PC-9 (cell line): ENCODE data around the gene XPO6. TPM values are rescaled to one million over a fixed set of nuclear protein-coding genes. Genes with fewer than 3 reads are reported as not detected.

ENCODE experiments used
- BruUV-seq: library from RNA; stranded (reverse); fragments of 400-500 nt; replicated peaks from 2 replicates; lab custom pipeline; 2021; lab: Mats Ljungman, UMichigan
- CTCF ChIA-PET: fragments of 300-600 bp; sonication (Branson Sonifier 250); formaldehyde crosslinking; loops from one replicate; lab custom pipeline; 2022; ENCODE audit warnings: antibody characterized with exemption; lab: Charles Lee
- POLR2A ChIA-PET: fragments of 300-600 bp; sonication (Branson Sonifier 250); formaldehyde crosslinking; loops from one replicate; lab custom pipeline; 2022; ENCODE audit warnings: antibody characterized with exemption; ENCODE audit not compliant: unreplicated experiment; lab: Charles Lee
- DNase-seq, 2 experiments: peaks; one replicate each; pipeline versions ENCODE4 v3.0.0 to v3.0.0-alpha.2; 2015 to 2022; ENCODE audit warnings: mixed read lengths in 1 of 2
- H2AFZ ChIP-seq: fragments of 200-600 bp; sonication (generic); 2 replicates; pipeline ENCODE4 v1.8.1; 2017; ENCODE audit warnings: antibody characterized with exemption
- H3F3A ChIP-seq: fragments of 200-600 bp; sonication (generic); 2 replicates; pipeline ENCODE4 v1.8.1; 2017; ENCODE audit warnings: antibody characterized with exemption, mild to moderate bottlenecking, low read depth; ENCODE audit not compliant: insufficient read depth
- H3K27ac ChIP-seq: fragments of 200-600 bp; sonication (generic); 2 replicates; pipeline ENCODE4 v1.6.1; 2016; ENCODE audit warnings: mixed run types
- H3K27me3 ChIP-seq: fragments of 200-600 bp; sonication (generic); 2 replicates; pipeline ENCODE4 v1.6.1; 2016; ENCODE audit warnings: low read depth, mixed run types; ENCODE audit not compliant: insufficient read depth
- H3K36me3 ChIP-seq: fragments of 200-600 bp; sonication (generic); 2 replicates; pipeline ENCODE4 v1.6.1; 2016; ENCODE audit warnings: low read depth, mixed run types
- H3K4me1 ChIP-seq: fragments of 200-600 bp; sonication (generic); replicated peaks from 2 replicates; pipeline ENCODE4 v1.6.1; 2016; ENCODE audit warnings: mixed run types; ENCODE audit not compliant: insufficient read depth
- H3K4me2 ChIP-seq: fragments of 200-600 bp; sonication (generic); 2 replicates; pipeline ENCODE4 v1.6.1; 2017; ENCODE audit warnings: mixed run types
- H3K4me3 ChIP-seq: fragments of 200-600 bp; sonication (generic); 2 replicates; pipeline ENCODE4 v1.6.1; 2016; ENCODE audit warnings: mixed run types
- H3K79me2 ChIP-seq: fragments of 200-600 bp; sonication (generic); 2 replicates; pipeline ENCODE4 v1.6.1; 2017; ENCODE audit warnings: low read depth, mixed run types
- H3K9me2 ChIP-seq: fragments of 200-600 bp; sonication (generic); 2 replicates; pipeline ENCODE4 v1.8.1; 2017; ENCODE audit warnings: mild to moderate bottlenecking; ENCODE audit not compliant: insufficient read depth
- H3K9me3 ChIP-seq: fragments of 200-600 bp; sonication (generic); 2 replicates; pipeline ENCODE4 v1.8.1; 2016; ENCODE audit warnings: low read depth; ENCODE audit not compliant: insufficient read depth
- H4K20me1 ChIP-seq: fragments of 200-600 bp; sonication (generic); 2 replicates; pipeline ENCODE4 v1.8.1; 2017; ENCODE audit not compliant: insufficient read depth
- EZH2 ChIP-seq: fragments of 200-600 bp; sonication (generic); IDR thresholded peaks from 2 replicates; pipeline ENCODE4 v1.8.0; 2017; ENCODE audit warnings: antibody characterized with exemption, low read depth
- intact Hi-C: fragments of 100-400 bp; cut with micrococcal nuclease; formaldehyde crosslinking; loops from one replicate; pipeline ENCODE4 v1.10.0; 2022; ENCODE audit not compliant: unreplicated experiment
- total RNA-seq: library from RNA; stranded (reverse); gene quantifications from 2 replicates; pipeline ENCODE4 v1.2.3, GENCODE V29; 2021
- TF ChIP-seq, protein P1 (sequence below): fragments of 200-600 bp; sonication (generic); conservative IDR thresholded peaks from 2 replicates; pipeline ENCODE4 v1.6.1; 2017; ENCODE audit warnings: mixed run types, antibody characterized with exemption, mild to moderate bottlenecking, moderate library complexity

XPO6 gene
- total RNA-seq, 1 experiment from 2014 or later = 154 TPM

DNA sequence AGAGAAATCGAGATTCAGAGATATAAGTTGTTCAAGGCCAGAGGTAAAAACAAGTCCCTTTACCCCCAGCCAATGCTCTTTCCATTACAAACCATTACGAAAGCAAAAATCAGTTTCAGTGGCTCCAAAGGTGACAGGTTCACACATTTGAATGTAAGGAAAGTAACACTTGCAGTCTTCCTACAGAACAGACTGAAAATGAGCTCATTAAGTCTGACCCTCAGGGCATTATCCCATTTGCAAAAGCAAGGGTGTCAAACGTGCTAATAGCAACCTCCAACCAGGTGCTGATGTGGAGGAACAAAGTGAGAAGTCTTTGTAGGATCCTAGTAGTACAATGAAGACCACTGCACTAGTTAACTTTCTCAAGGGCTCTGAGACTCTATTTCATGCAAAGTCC is 65.2 kb downstream of the XPO6 start:
- TF ChIP-seq, protein P1, sequence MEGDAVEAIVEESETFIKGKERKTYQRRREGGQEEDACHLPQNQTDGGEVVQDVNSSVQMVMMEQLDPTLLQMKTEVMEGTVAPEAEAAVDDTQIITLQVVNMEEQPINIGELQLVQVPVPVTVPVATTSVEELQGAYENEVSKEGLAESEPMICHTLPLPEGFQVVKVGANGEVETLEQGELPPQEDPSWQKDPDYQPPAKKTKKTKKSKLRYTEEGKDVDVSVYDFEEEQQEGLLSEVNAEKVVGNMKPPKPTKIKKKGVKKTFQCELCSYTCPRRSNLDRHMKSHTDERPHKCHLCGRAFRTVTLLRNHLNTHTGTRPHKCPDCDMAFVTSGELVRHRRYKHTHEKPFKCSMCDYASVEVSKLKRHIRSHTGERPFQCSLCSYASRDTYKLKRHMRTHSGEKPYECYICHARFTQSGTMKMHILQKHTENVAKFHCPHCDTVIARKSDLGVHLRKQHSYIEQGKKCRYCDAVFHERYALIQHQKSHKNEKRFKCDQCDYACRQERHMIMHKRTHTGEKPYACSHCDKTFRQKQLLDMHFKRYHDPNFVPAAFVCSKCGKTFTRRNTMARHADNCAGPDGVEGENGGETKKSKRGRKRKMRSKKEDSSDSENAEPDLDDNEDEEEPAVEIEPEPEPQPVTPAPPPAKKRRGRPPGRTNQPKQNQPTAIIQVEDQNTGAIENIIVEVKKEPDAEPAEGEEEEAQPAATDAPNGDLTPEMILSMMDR = no peak
- TF ChIP-seq EZH2 = no peak
- Histone ChIP-seq H3K27ac (no peak overlapping the region), H3K4me1 (peaks cover 18% of the 10 kb centered on the region), H3K27me3 (no peaks in the 10 kb centered on the region), H3K9me3 (no peaks in the 10 kb centered on the region), H3K79me2 (no peaks in the 10 kb centered on the region; the same call in 1 of the 2 replicates), H4K20me1 (0 out of 2 replicates have a peak, but pooled peaks cover 3% of the 10 kb centered on the region), H2AFZ (no peak overlapping the region), H3K36me3 (peaks cover 41% of the 10 kb centered on the region), H3K4me2 (no peak overlapping the region), H3K4me3 (no peak overlapping the region), H3F3A (peaks cover 35% of the 10 kb centered on the region), H3K9me2 (no peaks in the 10 kb centered on the region)
- ChIA-PET POLR2A (no interaction called here), CTCF (no interaction called here)
- DNase-seq = no peak
- intact Hi-C loops = no loop called here
- no TSS peak for BruUV-seq

DNA sequence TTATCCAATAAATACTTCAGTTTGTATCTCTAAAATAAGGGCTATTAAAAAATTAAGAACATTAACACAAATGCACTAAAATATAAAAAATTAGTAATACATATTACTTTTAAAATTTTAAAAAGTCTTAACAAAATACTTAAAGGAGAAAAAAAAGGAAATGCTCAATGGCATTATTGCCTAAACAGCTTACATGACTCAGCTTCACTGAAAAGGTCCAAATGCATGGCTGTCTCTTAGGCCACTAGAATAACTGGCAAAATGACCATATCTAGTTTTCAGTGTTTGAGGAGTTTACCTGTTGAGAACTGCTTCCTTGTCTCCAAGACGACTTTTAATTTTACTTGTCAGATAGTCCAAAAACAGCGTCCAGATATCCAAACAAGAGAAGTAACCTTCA is 66.0 kb downstream of the XPO6 start:
- H3K27me3 ChIP-seq = no peaks in the 10 kb centered on the region
- POLR2A ChIA-PET = no interaction called here
- no peak overlapping the region for H3K4me2 ChIP-seq
- no peak overlapping the region for H3K4me3 ChIP-seq
- DNase-seq = no peak
- H3K27ac ChIP-seq = 0 out of 2 replicates have a peak overlapping the region, but pooled peaks have one; percentile 6
- TF ChIP-seq EZH2 = no peak
- no peaks in the 10 kb centered on the region for H3K9me2 ChIP-seq
- H3K4me1 ChIP-seq = peaks cover 25% of the 10 kb centered on the region
- no peak overlapping the region for H2AFZ ChIP-seq
- H3K79me2 ChIP-seq = no peaks in the 10 kb centered on the region; the same call in 1 of the 2 replicates
- BruUV-seq = no TSS peak
- intact Hi-C loops = no loop called here
- peaks cover 42% of the 10 kb centered on the region for H3F3A ChIP-seq
- CTCF ChIA-PET = no interaction called here
- H3K36me3 ChIP-seq = peaks cover 41% of the 10 kb centered on the region
- H3K9me3 ChIP-seq = no peaks in the 10 kb centered on the region
- 0 out of 2 replicates have a peak, but pooled peaks cover 3% of the 10 kb centered on the region for H4K20me1 ChIP-seq

DNA sequence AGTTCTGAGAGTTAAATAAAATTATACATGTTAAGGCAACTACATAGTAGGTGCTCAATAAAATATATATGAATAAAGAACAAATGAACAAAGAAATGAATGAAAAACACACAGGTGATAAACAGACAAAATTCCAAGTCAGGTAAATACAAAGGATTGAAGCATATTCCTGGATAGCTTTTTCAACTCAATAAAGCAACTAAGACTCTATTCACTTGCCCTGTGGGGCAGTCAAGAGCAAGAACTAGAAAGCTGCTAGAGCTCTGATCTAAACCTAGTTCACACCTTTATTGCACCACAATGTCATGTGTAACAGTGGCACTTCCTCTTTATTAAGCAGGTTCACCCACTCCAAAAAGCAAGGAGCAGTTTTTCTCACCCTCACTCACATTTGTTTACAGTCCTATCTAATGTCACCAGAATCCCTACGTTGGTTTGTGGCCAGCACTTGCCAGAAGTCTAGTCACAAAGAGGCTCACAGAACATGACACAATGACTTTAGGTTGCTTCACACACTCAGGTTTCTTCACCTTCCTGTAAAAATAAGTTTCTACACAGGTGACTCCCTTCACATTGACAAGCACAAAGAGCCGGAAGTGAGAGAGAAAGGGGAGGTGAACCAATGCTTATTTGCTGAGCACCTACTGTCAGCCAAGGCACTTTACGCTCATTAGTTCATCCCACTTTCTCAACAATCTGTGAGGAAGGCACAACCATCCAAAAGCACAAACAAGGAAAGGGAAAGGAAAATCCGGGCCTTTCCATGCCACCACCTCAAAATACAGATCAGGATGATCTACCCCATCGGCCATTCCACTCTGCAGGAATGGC is 70.8 kb downstream of the XPO6 start:
- Histone ChIP-seq H3K79me2 (peaks cover 15% of the 10 kb centered on the region; the same call in 1 of the 2 replicates), H3K9me2 (no peaks in the 10 kb centered on the region), H3K36me3 (peaks cover 38% of the 10 kb centered on the region), H3K27ac (peak overlapping the region; percentile 87), H3K4me1 (peaks cover 31% of the 10 kb centered on the region), H3F3A (peaks cover 56% of the 10 kb centered on the region), H2AFZ (no peak overlapping the region), H3K4me3 (no peak overlapping the region), H3K27me3 (no peaks in the 10 kb centered on the region), H3K4me2 (peak overlapping the region; percentile 13; the same call in 1 of the 2 replicates), H4K20me1 (0 out of 2 replicates have a peak, but pooled peaks cover 10% of the 10 kb centered on the region), H3K9me3 (no peaks in the 10 kb centered on the region)
- DNase-seq = peak; percentile 10 to 92
- no TSS peak for BruUV-seq
- intact Hi-C loops = no loop called here
- POLR2A ChIA-PET = no interaction called here
- CTCF ChIA-PET = no interaction called here
- TF ChIP-seq, protein P1 = no peak
- TF ChIP-seq EZH2 = no peak
